Measurements from ENCODE around the gene TESK2.
"Not testable (repeated sequence)": the region's sequence is repeated elsewhere in the genome, so short reads cannot be mapped to it uniquely, and the experiment has no call there.

The TESK2 gene

DNA sequence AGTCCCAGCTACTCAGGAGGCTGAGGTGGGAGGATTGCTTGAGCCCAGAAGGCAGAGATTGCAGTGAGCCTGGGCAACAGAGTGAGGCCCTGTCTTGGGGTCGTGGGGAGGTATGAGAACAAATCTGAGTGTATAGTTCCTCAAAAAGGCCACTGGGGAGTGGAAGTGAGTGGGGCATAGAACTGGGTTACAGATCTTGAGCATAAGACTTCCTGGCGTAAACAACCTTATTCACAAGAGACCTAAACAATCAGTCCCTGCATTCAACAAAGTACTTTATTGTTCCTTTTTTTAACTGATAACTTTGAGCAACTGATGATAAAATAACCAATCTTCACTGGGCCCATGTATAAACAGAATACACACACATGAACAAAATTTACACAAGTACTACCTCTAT, 78.1 kb downstream of the TESK2 start:
- DNase-seq (ENCODE audit: low read depth in 2 of 2), result no peak

GRCh38 chr1:45411510-45411899, 79.5 kb downstream of the TESK2 start:
- no peak for DNase-seq (ENCODE audit: low read depth in 2 of 2)

GRCh38 chr1:45410850-45411509, 80.0 kb downstream of the TESK2 start:
- no peak for DNase-seq (ENCODE audit: low read depth in 2 of 2)

GRCh38 chr1:45409276-45409675, 81.7 kb downstream of the TESK2 start:
- DNase-seq (ENCODE audit: low read depth in 2 of 2), result no peak

DNA sequence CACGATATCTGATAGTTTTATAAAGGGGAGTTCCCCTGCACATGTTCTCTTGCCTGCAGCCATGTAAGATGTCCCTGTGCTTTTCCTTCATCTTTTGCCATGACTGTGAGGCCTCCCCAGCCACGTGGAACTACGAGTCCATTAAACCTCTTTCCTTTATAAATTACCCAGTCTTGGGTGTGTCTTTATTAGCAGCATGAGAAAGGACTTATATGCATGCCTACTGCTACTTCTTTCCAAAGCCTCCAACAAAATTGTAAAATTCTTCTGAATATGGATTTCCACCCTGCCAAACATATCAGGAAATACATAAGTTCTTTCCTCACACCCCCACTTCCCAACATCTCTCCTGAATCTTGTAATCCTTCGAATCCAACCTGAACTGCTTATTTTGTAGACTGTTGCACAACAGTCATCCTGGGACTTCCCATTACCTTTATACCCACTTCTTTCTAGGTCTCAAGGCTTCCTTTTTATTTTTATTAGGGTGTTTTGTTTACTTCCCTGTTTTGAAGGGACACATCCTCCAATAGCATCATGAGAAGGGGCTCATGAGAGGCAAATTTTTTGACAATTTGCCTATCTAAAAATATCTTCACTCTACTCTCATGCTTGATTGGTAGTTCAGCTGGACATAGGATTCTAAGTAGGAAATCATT, 83.2 kb downstream of the TESK2 start:
- no peak for DNase-seq (ENCODE audit: low read depth in 2 of 2)

- DNase-seq (ENCODE audit: low read depth in 2 of 2), result no peak
Observed at GRCh38 chr1:45405636-45406035, 85.3 kb downstream of the TESK2 start.

DNA sequence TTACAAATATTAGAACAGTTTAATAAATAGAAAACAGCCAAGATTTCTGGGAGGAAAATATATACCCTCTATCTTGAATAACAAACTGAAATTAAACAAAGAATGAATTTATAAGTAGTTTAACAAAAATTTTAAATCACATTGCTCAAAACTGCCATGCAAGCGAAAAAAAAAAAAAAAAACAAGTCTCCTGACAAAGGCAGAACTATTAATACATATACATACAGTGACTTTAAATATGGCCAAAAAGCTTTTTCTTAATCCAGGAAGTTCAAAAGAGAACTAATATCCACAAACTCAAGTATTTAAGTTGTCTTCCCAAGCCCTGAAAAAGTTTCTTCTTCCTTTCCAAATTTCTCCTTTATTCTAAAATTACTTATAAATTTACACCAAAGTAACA, 87.2 kb downstream of the TESK2 start:
- DNase-seq (ENCODE audit: low read depth in 2 of 2), result no peak

DNA sequence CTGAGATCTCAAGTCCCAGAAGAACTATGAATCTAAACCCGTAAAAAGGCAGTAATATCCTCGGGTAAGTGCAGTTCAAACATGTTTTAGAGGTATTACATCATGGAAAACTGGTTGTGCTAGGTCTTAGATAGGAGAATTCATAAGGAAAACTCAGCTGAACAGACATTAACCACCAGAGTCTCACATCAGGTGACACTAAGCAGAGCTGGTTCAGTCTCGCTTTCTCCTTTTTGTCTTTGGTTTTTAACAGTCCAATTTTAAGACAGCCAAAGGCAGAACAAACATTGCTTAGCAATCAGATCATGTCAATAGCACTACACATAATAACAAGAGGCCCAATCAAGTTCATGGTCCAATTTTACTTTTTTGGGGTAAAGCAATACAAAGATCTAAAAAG, 87.7 kb downstream of the TESK2 start:
- DNase-seq (ENCODE audit: low read depth in 2 of 2), result no peak

DNA sequence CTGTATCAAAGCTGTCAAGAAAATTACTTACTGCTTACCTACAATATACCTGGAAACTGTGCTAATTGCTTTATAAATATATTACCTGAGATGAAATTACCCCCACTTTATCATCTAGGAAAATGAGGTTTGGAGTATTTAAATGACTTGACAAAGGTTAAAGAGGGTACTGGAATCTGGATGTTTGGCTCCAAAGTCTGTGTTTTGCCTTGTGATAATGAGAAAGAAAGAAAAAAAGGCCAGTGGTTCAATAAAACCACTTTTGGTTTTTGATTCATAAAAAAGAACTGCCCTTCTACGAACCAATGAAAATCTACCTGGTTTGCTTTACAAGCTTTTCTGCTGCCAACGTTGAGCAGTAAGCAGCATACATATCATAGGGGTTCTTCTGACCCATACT, 89.4 kb downstream of the TESK2 start:
- no peak for DNase-seq (ENCODE audit: low read depth in 2 of 2)

GRCh38 chr1:45400049-45400448, 90.9 kb downstream of the TESK2 start:
- no peak for DNase-seq (ENCODE audit: low read depth in 2 of 2)

- no peak for DNase-seq (ENCODE audit: low read depth in 2 of 2)
Observed at GRCh38 chr1:45397285-45397684, 93.7 kb downstream of the TESK2 start.

GRCh38 chr1:45395582-45395981, 95.4 kb downstream of the TESK2 start:
- DNase-seq (ENCODE audit: low read depth in 2 of 2), result no peak

- no peak for DNase-seq (ENCODE audit: low read depth in 2 of 2)
Observed at GRCh38 chr1:45395051-45395450, 95.9 kb downstream of the TESK2 start.

DNA sequence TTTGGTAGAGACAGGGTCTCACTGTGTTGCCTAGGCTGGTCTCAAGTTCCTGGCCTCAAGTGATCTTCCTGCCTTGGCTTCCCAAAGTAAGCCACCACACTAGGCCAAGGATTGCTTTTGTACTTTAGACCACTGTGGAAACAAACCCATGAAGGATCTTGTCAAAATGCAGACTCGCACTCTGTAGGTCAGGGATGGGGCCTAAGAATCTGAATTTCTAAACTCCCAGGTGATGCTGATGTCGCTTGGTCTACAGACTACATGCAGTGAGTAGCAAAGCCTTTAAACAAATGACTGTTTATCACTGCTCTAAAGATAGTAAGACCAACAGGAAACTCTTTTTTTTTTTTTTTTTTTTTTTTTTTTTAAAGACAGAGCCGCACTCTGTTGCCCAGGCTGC, 96.6 kb downstream of the TESK2 start:
- DNase-seq (ENCODE audit: low read depth in 2 of 2), result no peak

GRCh38 chr1:45393718-45394302, 97.2 kb downstream of the TESK2 start:
- DNase-seq (ENCODE audit: low read depth in 2 of 2), result peak in 1 of 2 donors; percentile 5

- DNase-seq (ENCODE audit: low read depth in 2 of 2), result no peak
Observed at GRCh38 chr1:45386219-45386618, 104.7 kb downstream of the TESK2 start.

GRCh38 chr1:45385302-45385701, 105.7 kb downstream of the TESK2 start:
- DNase-seq (ENCODE audit: low read depth in 2 of 2), result no peak

GRCh38 chr1:45384213-45384612, 106.8 kb downstream of the TESK2 start:
- DNase-seq (ENCODE audit: low read depth in 2 of 2), result not testable (repeated sequence)

- no peak for DNase-seq (ENCODE audit: low read depth in 2 of 2)
Observed at GRCh38 chr1:45383191-45383590, 107.8 kb downstream of the TESK2 start.

GRCh38 chr1:45381243-45381642, 109.7 kb downstream of the TESK2 start:
- DNase-seq (ENCODE audit: low read depth in 2 of 2), result no peak

DNA sequence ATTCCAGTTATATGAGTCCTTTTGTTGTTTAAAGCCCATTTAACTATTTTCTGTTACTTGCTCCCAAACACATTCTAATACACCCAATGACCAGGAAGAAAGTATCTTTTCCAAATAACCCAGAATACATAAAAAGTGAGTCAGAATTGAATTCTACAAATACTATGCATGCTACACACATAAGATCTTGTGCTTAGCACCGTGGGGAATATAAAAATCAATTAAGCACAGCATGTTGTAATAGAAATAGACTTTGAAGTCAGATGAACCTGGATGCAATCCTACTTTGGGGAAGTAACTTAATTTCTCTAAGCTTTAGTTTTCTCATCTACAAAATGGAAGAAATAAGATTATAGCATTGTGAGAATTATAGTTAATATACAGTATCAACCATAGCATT, 110.2 kb downstream of the TESK2 start:
- no peak for DNase-seq (ENCODE audit: low read depth in 2 of 2)

GRCh38 chr1:45380125-45380524, 110.8 kb downstream of the TESK2 start:
- DNase-seq (ENCODE audit: low read depth in 2 of 2), result no peak

DNA sequence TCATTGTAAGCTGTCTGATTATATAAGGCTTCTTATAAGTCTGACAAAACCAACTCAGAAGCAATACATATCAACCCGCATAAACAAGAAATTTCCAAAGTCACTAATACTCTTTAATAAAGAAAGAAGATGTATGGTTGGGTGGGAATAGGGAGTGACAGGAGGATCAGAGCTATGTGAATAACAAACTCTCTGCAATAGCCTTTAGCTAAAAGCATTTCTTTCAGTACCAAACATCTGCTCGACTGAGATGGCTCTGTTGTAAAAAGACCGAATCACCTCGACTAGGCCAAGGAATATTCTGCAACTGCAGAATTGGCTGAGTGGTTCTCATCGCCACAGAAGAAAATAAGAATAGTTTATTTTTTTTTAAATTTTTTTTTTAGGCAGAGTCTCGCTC, 111.4 kb downstream of the TESK2 start:
- no peak for DNase-seq (ENCODE audit: low read depth in 2 of 2)

All from activated CD8-positive, alpha-beta memory T cell treated with anti-CD3 and anti-CD28 coated beads for 4 hours (primary cell).